Endothelial cell of umbilical vein (primary cell): ENCODE measurements around the gene RBM15B. TPM values are rescaled to one million over a fixed set of nuclear protein-coding genes. Genes with fewer than 3 reads are reported as not detected.

Experiments
- BruUV-seq: library from RNA; stranded (reverse); fragments of 400-500 nt; replicated peaks from 2 replicates; lab custom pipeline; 2021; lab: Mats Ljungman, UMichigan
- CTCF ChIA-PET: fragments of 300-600, 350-600 bp; sonication (Branson Sonifier 250); formaldehyde crosslinking; loops from one replicate; lab custom pipeline; 2021; ENCODE audit warnings: antibody characterized with exemption, inconsistent platforms; lab: Charles Lee
- POLR2A ChIA-PET: fragments of 300-600, 350-600 bp; sonication (Branson Sonifier 250); formaldehyde crosslinking; loops from one replicate; lab custom pipeline; 2021; ENCODE audit warnings: antibody characterized with exemption, inconsistent platforms; lab: Charles Lee
- DNase-seq: peaks from one replicate; pipeline ENCODE4 v3.0.0-alpha.2; 2011; ENCODE audit warnings: low read depth, low spot score
- FAIRE-seq: peaks from 2 replicates; lab custom pipeline; 2011; peaks lifted over from hg19 to GRCh38; lab: Jason Lieb, UNC
- H2AFZ ChIP-seq: 2 replicates; pipeline ENCODE4 v1.6.0; 2012; ENCODE audit warnings: low read depth, low read length, control low read depth, inconsistent platforms
- H3K27ac ChIP-seq: 2 replicates; pipeline ENCODE4 v1.5.1; 2011; ENCODE audit warnings: low read depth, mild to moderate bottlenecking, control low read depth, low read length, moderate library complexity; ENCODE audit not compliant: insufficient read depth
- H3K27me3 ChIP-seq, 2 experiments: 2 replicates each; pipeline versions ENCODE4 v1.6.0 to v1.6.1; 2011; ENCODE audit warnings: low read length in 2 of 2, mixed read lengths in 1 of 2; ENCODE audit not compliant: control insufficient read depth in 2 of 2, insufficient read depth in 2 of 2
- H3K36me3 ChIP-seq, 2 experiments: 2 replicates in 1 of 2; 3 replicates in 1 of 2; pipeline ENCODE4 v1.5.1; 2011; ENCODE audit warnings: low read length in 2 of 2, mild to moderate bottlenecking in 1 of 2, moderate library complexity in 1 of 2; ENCODE audit not compliant: control insufficient read depth in 2 of 2, insufficient read depth in 2 of 2; ENCODE audit errors: extremely low read depth in 1 of 2
- H3K4me1 ChIP-seq: 3 replicates; pipeline ENCODE4 v1.5.1; 2011; ENCODE audit warnings: mild to moderate bottlenecking, low read length; ENCODE audit not compliant: control insufficient read depth, insufficient read depth; ENCODE audit errors: extremely low read depth
- H3K4me2 ChIP-seq: 2 replicates; pipeline ENCODE4 v1.6.1; 2011; ENCODE audit warnings: low read length, control low read depth, mixed read lengths; ENCODE audit not compliant: insufficient read depth
- H3K4me3 ChIP-seq, 3 experiments: fragments of 200-600 bp in 1 of 3; sonication (generic), shearing (Covaris generic) in 1 of 3; replicated peaks in 1 of 3; 2 replicates each; pipeline ENCODE4 v1.5.1; 2011 to 2016; ENCODE audit warnings: control low read depth in 3 of 3, low read length in 3 of 3, mild to moderate bottlenecking in 2 of 3, inconsistent platforms in 1 of 3, low read depth in 1 of 3, moderate library complexity in 1 of 3; ENCODE audit not compliant: insufficient read depth in 1 of 3
- H3K79me2 ChIP-seq: 2 replicates; pipeline ENCODE4 v1.6.0; 2012; ENCODE audit warnings: low read length, inconsistent platforms; ENCODE audit not compliant: control insufficient read depth, insufficient read depth
- H3K9ac ChIP-seq: replicated peaks from 2 replicates; pipeline ENCODE3; 2011; ENCODE audit warnings: low read length, control low read depth; ENCODE audit not compliant: insufficient read depth; ENCODE audit errors: extremely low read depth
- H3K9me1 ChIP-seq: replicated peaks from 3 replicates; pipeline ENCODE4 v1.6.0; 2011; ENCODE audit warnings: mild to moderate bottlenecking, low read length; ENCODE audit not compliant: control insufficient read depth, insufficient read depth; ENCODE audit errors: extremely low read depth
- H3K9me3 ChIP-seq: replicated peaks from 2 replicates; pipeline ENCODE4 v1.5.1; 2012; ENCODE audit warnings: low read length, inconsistent platforms; ENCODE audit not compliant: control insufficient read depth, insufficient read depth
- H4K20me1 ChIP-seq: replicated peaks from 2 replicates; pipeline ENCODE3; 2011; ENCODE audit warnings: mild to moderate bottlenecking, low read length; ENCODE audit not compliant: control insufficient read depth, insufficient read depth; ENCODE audit errors: extremely low read depth
- CTCF ChIP-seq, 2 donors: IDR thresholded peaks; 1 replicate in 1 of 2; 2 replicates in 1 of 2; pipeline ENCODE4 v1.5.1; 2011; ENCODE audit warnings: low read length in 2 of 2, mild to moderate bottlenecking in 2 of 2, moderate library complexity in 2 of 2, control low read depth in 1 of 2, inconsistent platforms in 1 of 2, low read depth in 1 of 2; ENCODE audit not compliant: insufficient read depth in 1 of 2; ENCODE audit errors: extremely low read depth in 1 of 2
- EZH2 ChIP-seq: IDR thresholded peaks from 2 replicates; pipeline ENCODE4 v1.6.1; 2012; ENCODE audit warnings: borderline replicate concordance, low read depth, mild to moderate bottlenecking, moderate library complexity, low read length, inconsistent platforms; ENCODE audit not compliant: severe bottlenecking
- FOS ChIP-seq: IDR thresholded peaks from 2 replicates; pipeline ENCODE4 v1.6.1; 2011; ENCODE audit warnings: mild to moderate bottlenecking, low read length, moderate library complexity, borderline replicate concordance; ENCODE audit not compliant: insufficient read depth
- GATA2 ChIP-seq: IDR thresholded peaks from 2 replicates; pipeline ENCODE4 v1.7.0; 2011; ENCODE audit warnings: low read depth, mild to moderate bottlenecking, moderate library complexity, mixed read lengths, low read length; ENCODE audit not compliant: insufficient read length, insufficient read depth
- JUN ChIP-seq: IDR thresholded peaks from 2 replicates; pipeline ENCODE4 v1.6.1; 2011; ENCODE audit warnings: borderline replicate concordance, low read depth; ENCODE audit not compliant: insufficient read length, insufficient read depth
- MAX ChIP-seq: IDR thresholded peaks from 2 replicates; pipeline ENCODE4 v1.6.1; 2011; ENCODE audit not compliant: insufficient read depth, insufficient read length
- MYC ChIP-seq: IDR thresholded peaks from one replicate; pipeline ENCODE4 v1.6.1; 2011; ENCODE audit warnings: mild to moderate bottlenecking, low read depth, low read length
- POLR2A ChIP-seq: IDR thresholded peaks from 2 replicates; pipeline ENCODE4 v1.6.1; 2012; ENCODE audit warnings: low read depth, mild to moderate bottlenecking, control low read depth, low read length
- POLR2AphosphoS5 ChIP-seq: IDR thresholded peaks from 2 replicates; pipeline ENCODE4 v1.6.1; 2012; ENCODE audit warnings: low read depth, mild to moderate bottlenecking, control low read depth, low read length, moderate library complexity; ENCODE audit not compliant: insufficient read depth
- dilution Hi-C: fragments of 300-500 bp; cut with MboI; formaldehyde crosslinking; loops from one replicate; pipeline ENCODE4 v1.15.0; 2019; ENCODE audit warnings: low sequenced_read_pairs; ENCODE audit not compliant: extremely low pct_ligation_motif_present
- intact Hi-C: fragments of 100-400 bp; cut with micrococcal nuclease; formaldehyde crosslinking; loops from one replicate; pipeline ENCODE4 v1.10.0; 2022
- polyA plus RNA-seq, 4 experiments: library from polyadenylated mRNA; depleted of rRNA in 3 of 4; stranded (reverse) in 3 of 4; unstranded in 1 of 4; fragments of >200 nt; gene quantifications; 2 replicates each; pipeline versions ENCODE4 v1.2.1 to v1.2.3, GENCODE V29; 2011 to 2012; ENCODE audit warnings: missing spikeins in 1 of 4
- total RNA-seq: library from RNA; stranded (reverse); gene quantifications from 2 replicates; pipeline ENCODE4 v1.2.3, GENCODE V29; 2021

Gene RBM15B
- total and polyA plus RNA-seq, 2 donors (not counting 3 experiments of a cell fraction or from before 2014, with no cell fraction given): 19.9 to 39.1 TPM

- Histone ChIP-seq H3K9me3 (no peaks in the 10 kb centered on the region), H3K9ac (no peak overlapping the region), H3K27ac (no peak overlapping the region), H4K20me1 (no peaks in the 10 kb centered on the region), H3K9me1 (no peaks in the 10 kb centered on the region), H2AFZ (no peak overlapping the region), H3K4me2 (no peak overlapping the region), H3K36me3 (peaks cover 5 to 8% of the 10 kb centered on the region in 2 experiments), H3K79me2 (no peaks in the 10 kb centered on the region), H3K27me3 (no peaks in the 10 kb centered on the region), H3K4me1 (no peaks in the 10 kb centered on the region), H3K4me3 (no peak overlapping the region)
- intact Hi-C loops (no loop called here), dilution Hi-C loops (no loop called here)
- POLR2A ChIA-PET: no interaction called here
- CTCF ChIA-PET: interaction anchor here (1.2 to 4.1 kb wide), 2 partner anchors 12 to 19 kb away, joined by 3 to 15 read pairs; no protein-coding TSS in a partner anchor
- DNase-seq: no peak
- BruUV-seq: no TSS peak
- FAIRE-seq: peak; percentile 65
- TF ChIP-seq MYC (no peak), MAX (no peak), JUN (no peak), POLR2AphosphoS5 (no peak), POLR2A (no peak), GATA2 (no peak), EZH2 (no peak), FOS (no peak), CTCF (IDR thresholded peaks at IDR 0.05; ENCODE audit: extremely low read depth in 1 of 2, insufficient read depth in 1 of 2, low read depth in 1 of 2, low read length in 2 of 2) (no peak)
These were observed 31.1 kb downstream of the RBM15B start for GRCh38 chr3:51422211-51422610.
